Activated effector memory CD4-positive, alpha-beta T cell treated with anti-CD3 and anti-CD28 coated beads, Interleukin-2, amount 50 U/mL, for 16 hours (primary cell): ENCODE data around the gene BUB1B.
A peak's percentile ranks its signal among the peaks of the same experiment; 100 is the strongest.

Source experiments
- DNase-seq: peaks from one replicate; pipeline ENCODE4 v3.0.0-alpha.2; 2020

The BUB1B gene

GRCh38 chr15:40242213-40242599, 81.3 kb downstream of the BUB1B start:
- peak; percentile 60 for DNase-seq

- peak; percentile 13 for DNase-seq
Observed at GRCh38 chr15:40242601-40243000, 81.7 kb downstream of the BUB1B start.

GRCh38 chr15:40243126-40243810, 82.4 kb downstream of the BUB1B start:
- DNase-seq: peak; percentile 30

GRCh38 chr15:40244961-40245523, 84.2 kb downstream of the BUB1B start:
- DNase-seq: peak; percentile 56

- DNase-seq: no peak
Observed at GRCh38 chr15:40245666-40246450, 85.0 kb downstream of the BUB1B start.

- no peak for DNase-seq
Observed at GRCh38 chr15:40246496-40247280, 85.8 kb downstream of the BUB1B start.

- DNase-seq: no peak
Observed at GRCh38 chr15:40247406-40247971, 86.6 kb downstream of the BUB1B start.

GRCh38 chr15:40248006-40248783, 87.3 kb downstream of the BUB1B start:
- DNase-seq: no peak

GRCh38 chr15:40249477-40250303, 88.8 kb downstream of the BUB1B start:
- no peak for DNase-seq

GRCh38 chr15:40250304-40250656, 89.4 kb downstream of the BUB1B start:
- DNase-seq: no peak

- no peak for DNase-seq
Observed at GRCh38 chr15:40250771-40251483, 90.1 kb downstream of the BUB1B start.

- no peak for DNase-seq
Observed at GRCh38 chr15:40251486-40252140, 90.7 kb downstream of the BUB1B start.

GRCh38 chr15:40252141-40252437, 91.2 kb downstream of the BUB1B start:
- DNase-seq: no peak

GRCh38 chr15:40252438-40253166, 91.7 kb downstream of the BUB1B start:
- DNase-seq: no peak

- DNase-seq: no peak
Observed at GRCh38 chr15:40253167-40253790, 92.4 kb downstream of the BUB1B start.

GRCh38 chr15:40254452-40254851, 93.6 kb downstream of the BUB1B start:
- DNase-seq: no peak

GRCh38 chr15:40255033-40255432, 94.2 kb downstream of the BUB1B start:
- DNase-seq: no peak

GRCh38 chr15:40256638-40257235, 95.9 kb downstream of the BUB1B start:
- no peak for DNase-seq
